Head of caudate nucleus (tissue), 42 donors: Measurements from ENCODE around the gene MRM3.
"Not testable (repeated sequence)": the region's sequence is repeated elsewhere in the genome, so short reads cannot be mapped to it uniquely, and the experiment has no call there.

Source experiments
- DNase-seq, 42 donors: peaks; one replicate each; pipeline versions ENCODE4 v3.0.0 to v3.0.0-alpha.2; 2020 to 2021; ENCODE audit warnings: mixed read lengths in 7 of 42
- intact Hi-C: fragments of 100-400 bp; cut with DNase I; formaldehyde crosslinking; loops from one replicate; pipeline ENCODE4 v1.15.0; 2022

The MRM3 gene

GRCh38 chr17:789931-790873 is 8.0 kb downstream of the MRM3 start:
- intact Hi-C loops, result loop anchor here (10.0 kb wide), 2 partner anchors 55 to 265 kb away; partner anchors contain the start of gene TLCD3A
- peak in 6 of 42 donors; percentile 23 to 63 (median 44) for DNase-seq

GRCh38 chr17:790874-791247 is 8.7 kb downstream of the MRM3 start:
- intact Hi-C loops, result loop anchor here (10.0 kb wide), 1 partner anchor 264 kb away; no protein-coding TSS in a partner anchor
- not testable (repeated sequence) for DNase-seq

- intact Hi-C loops, result loop anchor here (10.0 kb wide), 1 partner anchor 263 kb away; no protein-coding TSS in a partner anchor
- DNase-seq, result no peak
Observed at GRCh38 chr17:791829-792228, 9.7 kb downstream of the MRM3 start.

- DNase-seq, result no peak
- intact Hi-C loops, result loop anchor here (10.0 kb wide), 1 partner anchor 263 kb away; no protein-coding TSS in a partner anchor
Observed at GRCh38 chr17:792277-792676, 10.1 kb downstream of the MRM3 start.

GRCh38 chr17:794876-795275 is 12.7 kb downstream of the MRM3 start:
- peak; percentile 77 to 94 (median 88) for DNase-seq
- intact Hi-C loops, result loop anchor here (2.0 to 10.0 kb wide), 2 partner anchors 186 to 260 kb away; no protein-coding TSS in a partner anchor

GRCh38 chr17:795276-795675 is 13.1 kb downstream of the MRM3 start:
- intact Hi-C loops, result loop anchor here (2.0 to 10.0 kb wide), 2 partner anchors 186 to 260 kb away; no protein-coding TSS in a partner anchor

GRCh38 chr17:795721-796120 is 13.6 kb downstream of the MRM3 start:
- intact Hi-C loops, result loop anchor here (2.0 to 10.0 kb wide), 2 partner anchors 185 to 259 kb away; no protein-coding TSS in a partner anchor
- DNase-seq, result peak in 1 of 42 donors; percentile 15

More at GRCh38 chr17:795276-795675, 13.1 kb downstream of the MRM3 start:
- peak in 1 of 42 donors; percentile 27 for DNase-seq

GRCh38 chr17:796609-797008 is 14.5 kb downstream of the MRM3 start:
- peak in 2 of 42 donors; percentile 21 to 30 for DNase-seq
- intact Hi-C loops, result loop anchor here (10.0 kb wide), 1 partner anchor 258 kb away; no protein-coding TSS in a partner anchor

- intact Hi-C loops, result loop anchor here (10.0 kb wide), 1 partner anchor 257 kb away; no protein-coding TSS in a partner anchor
- DNase-seq, result peak in 1 of 42 donors; percentile 24
Observed at GRCh38 chr17:797236-797840, 15.2 kb downstream of the MRM3 start.

- DNase-seq, result peak in 2 of 42 donors; percentile 17 to 33
- intact Hi-C loops, result loop anchor here (10.0 kb wide), 1 partner anchor 257 kb away; no protein-coding TSS in a partner anchor
Observed at GRCh38 chr17:798246-798645, 16.1 kb downstream of the MRM3 start.

GRCh38 chr17:799261-799660 is 17.1 kb downstream of the MRM3 start:
- intact Hi-C loops, result loop anchor here (10.0 kb wide), 1 partner anchor 256 kb away; no protein-coding TSS in a partner anchor
- DNase-seq, result no peak

- intact Hi-C loops, result no loop called here
- peak in 1 of 42 donors; percentile 21 for DNase-seq
Observed at GRCh38 chr17:800446-801242, 18.5 kb downstream of the MRM3 start.

- intact Hi-C loops, result no loop called here
- DNase-seq, result no peak
Observed at GRCh38 chr17:801660-802059, 19.5 kb downstream of the MRM3 start.

GRCh38 chr17:802481-802880 is 20.3 kb downstream of the MRM3 start:
- intact Hi-C loops, result no loop called here
- DNase-seq, result peak in 1 of 42 donors; percentile 21

GRCh38 chr17:802901-803881 is 21.0 kb downstream of the MRM3 start:
- DNase-seq, result peak in 1 of 42 donors; percentile 20
- intact Hi-C loops, result no loop called here

- intact Hi-C loops, result no loop called here
- DNase-seq, result peak in 19 of 42 donors; percentile 11 to 66 (median 43)
Observed at GRCh38 chr17:804541-805435, 22.6 kb downstream of the MRM3 start.
